ENCODE data around the gene SDHA. TPM values are rescaled to one million over a fixed set of nuclear protein-coding genes. Genes with fewer than 3 reads are reported as not detected.
"Not testable (repeated sequence)": the region's sequence is repeated elsewhere in the genome, so short reads cannot be mapped to it uniquely, and the experiment has no call there.

The SDHA gene
- total and polyA plus RNA-seq, 2 donors from 2014 or later = 135 to 256 TPM

DNA sequence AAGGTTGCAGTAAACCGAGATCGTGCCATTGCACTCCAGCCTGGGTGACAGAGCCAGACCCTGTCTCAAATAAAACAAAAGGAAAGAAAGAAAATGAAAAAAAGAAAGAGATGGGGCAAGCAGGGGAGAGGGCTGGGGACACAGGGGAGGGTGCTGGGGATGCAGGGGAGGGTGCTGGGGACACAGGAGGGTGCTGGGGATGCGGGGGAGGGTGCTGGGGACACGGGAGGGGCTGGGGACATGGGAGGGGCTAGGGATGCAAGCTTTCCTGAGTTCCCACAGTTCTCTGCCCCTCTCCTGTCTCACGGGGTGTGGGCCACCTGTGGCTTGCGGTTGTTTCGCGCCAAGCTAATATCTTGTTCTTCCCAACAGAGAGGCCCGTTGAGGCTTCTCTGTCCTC lies 60.5 kb downstream of the SDHA start:
- no peaks in the 10 kb centered on the region for H3K9me3 ChIP-seq (ENCODE audit: control insufficient read depth in 2 of 3, insufficient read depth in 1 of 3, low read length in 3 of 3)
- DNase-seq (no peak), FAIRE-seq (no peak)
- no peak overlapping the region for H3K27ac ChIP-seq (ENCODE audit: low read depth in 2 of 2, low read length in 2 of 2)
- intact Hi-C loops (cut with DNase I) = no loop called here
- no peak for TF ChIP-seq CTCF (IDR thresholded peaks at IDR 0.05; ENCODE audit: borderline replicate concordance, extremely low read depth, insufficient read depth)
- no peak overlapping the region for H3K4me3 ChIP-seq (ENCODE audit: low read length in 3 of 3)
- H3K4me1 ChIP-seq (ENCODE audit: control insufficient read depth in 2 of 3, insufficient read depth in 2 of 3, low read depth in 1 of 3, low read length in 3 of 3) = no peaks in the 10 kb centered on the region
- H3K9ac ChIP-seq (ENCODE audit: low read length in 3 of 3) = no peak overlapping the region
- H3K27me3 ChIP-seq (ENCODE audit: control insufficient read depth, insufficient read depth, low read length) = no peaks in the 10 kb centered on the region
- H3K36me3 ChIP-seq (ENCODE audit: control insufficient read depth in 2 of 3, insufficient read depth in 3 of 3, low read length in 3 of 3) = no peaks in the 10 kb centered on the region

DNA sequence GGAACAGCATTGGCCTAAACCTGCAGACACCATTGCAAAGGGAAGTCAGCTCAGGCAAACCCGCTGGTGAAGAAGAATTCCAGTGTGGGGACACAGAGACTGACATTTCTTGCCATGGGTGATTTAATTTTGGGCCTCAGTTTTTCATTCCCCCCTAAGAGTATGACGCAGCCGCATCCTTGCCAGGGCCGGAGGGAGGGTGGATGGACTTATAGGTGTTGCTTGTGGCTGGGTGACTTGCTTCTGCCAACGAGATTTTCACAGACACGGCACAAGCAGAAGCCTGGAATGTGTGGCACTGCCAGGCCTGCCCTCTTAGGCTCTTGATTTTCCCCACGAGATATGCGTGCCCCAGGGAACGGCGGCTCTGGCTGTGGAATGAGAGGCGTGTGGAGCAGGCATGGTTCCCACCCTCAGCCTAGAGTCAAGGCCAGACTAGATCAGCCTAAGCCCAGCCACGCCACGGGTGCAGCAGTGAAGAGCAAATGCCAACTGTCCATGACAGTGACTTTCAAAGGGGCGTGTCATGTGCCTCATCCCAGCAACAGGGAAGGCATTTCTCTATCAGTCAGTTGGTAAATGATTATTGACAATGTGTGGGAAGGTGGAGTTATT lies 61.0 kb downstream of the SDHA start:
- H3K4me3 ChIP-seq (ENCODE audit: low read length in 3 of 3); H3K27ac ChIP-seq (ENCODE audit: low read depth in 2 of 2, low read length in 2 of 2); H3K9ac ChIP-seq (ENCODE audit: low read length in 3 of 3); H3K9me3 ChIP-seq (ENCODE audit: control insufficient read depth in 2 of 3, insufficient read depth in 1 of 3, low read length in 3 of 3); intact Hi-C loops (cut with DNase I); H3K27me3 ChIP-seq (ENCODE audit: control insufficient read depth, insufficient read depth, low read length); FAIRE-seq; H3K36me3 ChIP-seq (ENCODE audit: control insufficient read depth in 2 of 3, insufficient read depth in 3 of 3, low read length in 3 of 3); H3K4me1 ChIP-seq (ENCODE audit: control insufficient read depth in 2 of 3, insufficient read depth in 2 of 3, low read depth in 1 of 3, low read length in 3 of 3); DNase-seq: not testable (repeated sequence)

- H3K27ac ChIP-seq (ENCODE audit: low read depth in 2 of 2, low read length in 2 of 2) = no peak overlapping the region
- no peaks in the 10 kb centered on the region for H3K4me1 ChIP-seq (ENCODE audit: control insufficient read depth in 2 of 3, insufficient read depth in 2 of 3, low read depth in 1 of 3, low read length in 3 of 3)
- intact Hi-C loops (cut with DNase I) = no loop called here
- no peak overlapping the region for H3K4me3 ChIP-seq (ENCODE audit: low read length in 3 of 3)
- H3K27me3 ChIP-seq (ENCODE audit: control insufficient read depth, insufficient read depth, low read length) = no peaks in the 10 kb centered on the region
- FAIRE-seq = no peak
- DNase-seq = peak in 1 of 5 donors; percentile 7
- TF ChIP-seq CTCF (IDR thresholded peaks at IDR 0.05; ENCODE audit: borderline replicate concordance, extremely low read depth, insufficient read depth) = no peak
- no peaks in the 10 kb centered on the region for H3K9me3 ChIP-seq (ENCODE audit: control insufficient read depth in 2 of 3, insufficient read depth in 1 of 3, low read length in 3 of 3)
- no peak overlapping the region for H3K9ac ChIP-seq (ENCODE audit: low read length in 3 of 3)
- peaks cover 0 to 3% (median 0%) of the 10 kb centered on the region in 3 donors for H3K36me3 ChIP-seq (ENCODE audit: control insufficient read depth in 2 of 3, insufficient read depth in 3 of 3, low read length in 3 of 3)
Observed at GRCh38 chr5:285991-286557, 68.0 kb downstream of the SDHA start.

- DNase-seq; FAIRE-seq; H3K27ac ChIP-seq (ENCODE audit: low read depth in 2 of 2, low read length in 2 of 2); H3K9me3 ChIP-seq (ENCODE audit: control insufficient read depth in 2 of 3, insufficient read depth in 1 of 3, low read length in 3 of 3); H3K9ac ChIP-seq (ENCODE audit: low read length in 3 of 3); intact Hi-C loops (cut with DNase I); H3K36me3 ChIP-seq (ENCODE audit: control insufficient read depth in 2 of 3, insufficient read depth in 3 of 3, low read length in 3 of 3); H3K4me1 ChIP-seq (ENCODE audit: control insufficient read depth in 2 of 3, insufficient read depth in 2 of 3, low read depth in 1 of 3, low read length in 3 of 3); H3K27me3 ChIP-seq (ENCODE audit: control insufficient read depth, insufficient read depth, low read length); H3K4me3 ChIP-seq (ENCODE audit: low read length in 3 of 3): not testable (repeated sequence)
Observed at GRCh38 chr5:290200-290599, 72.1 kb downstream of the SDHA start.

- FAIRE-seq; H3K9ac ChIP-seq (ENCODE audit: low read length in 3 of 3); DNase-seq; H3K4me1 ChIP-seq (ENCODE audit: control insufficient read depth in 2 of 3, insufficient read depth in 2 of 3, low read depth in 1 of 3, low read length in 3 of 3); H3K4me3 ChIP-seq (ENCODE audit: low read length in 3 of 3); H3K9me3 ChIP-seq (ENCODE audit: control insufficient read depth in 2 of 3, insufficient read depth in 1 of 3, low read length in 3 of 3); intact Hi-C loops (cut with DNase I); H3K27ac ChIP-seq (ENCODE audit: low read depth in 2 of 2, low read length in 2 of 2); H3K36me3 ChIP-seq (ENCODE audit: control insufficient read depth in 2 of 3, insufficient read depth in 3 of 3, low read length in 3 of 3); H3K27me3 ChIP-seq (ENCODE audit: control insufficient read depth, insufficient read depth, low read length): not testable (repeated sequence)
Observed at GRCh38 chr5:291345-291744, 73.2 kb downstream of the SDHA start.

DNA sequence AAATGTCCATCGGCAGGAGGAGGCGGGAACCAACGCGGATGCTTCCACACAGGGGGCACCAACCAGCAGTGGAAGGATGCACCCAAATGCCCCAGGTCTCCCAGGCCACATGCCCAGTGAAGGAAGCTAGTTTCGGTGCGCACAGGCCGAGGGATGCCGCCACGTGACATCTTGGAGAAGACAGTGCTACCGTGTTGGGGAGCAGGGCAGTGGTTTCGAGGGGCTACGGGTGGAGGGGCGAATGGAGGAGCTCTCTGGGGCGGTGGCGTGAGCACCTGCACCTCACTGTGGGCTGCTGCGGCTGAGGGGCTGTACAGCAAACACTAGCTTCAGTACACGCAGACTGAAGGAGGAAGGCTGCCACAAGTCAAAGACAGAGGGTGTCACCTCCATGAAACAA lies 76.7 kb downstream of the SDHA start:
- H3K36me3 ChIP-seq (ENCODE audit: control insufficient read depth in 2 of 3, insufficient read depth in 3 of 3, low read length in 3 of 3); H3K9ac ChIP-seq (ENCODE audit: low read length in 3 of 3); H3K4me3 ChIP-seq (ENCODE audit: low read length in 3 of 3); H3K4me1 ChIP-seq (ENCODE audit: control insufficient read depth in 2 of 3, insufficient read depth in 2 of 3, low read depth in 1 of 3, low read length in 3 of 3); H3K27me3 ChIP-seq (ENCODE audit: control insufficient read depth, insufficient read depth, low read length); FAIRE-seq; H3K9me3 ChIP-seq (ENCODE audit: control insufficient read depth in 2 of 3, insufficient read depth in 1 of 3, low read length in 3 of 3); intact Hi-C loops (cut with DNase I); H3K27ac ChIP-seq (ENCODE audit: low read depth in 2 of 2, low read length in 2 of 2): not testable (repeated sequence)
- DNase-seq = peak in 2 of 5 donors; percentile 1 to 8

GRCh38 chr5:296207-296606 lies 78.1 kb downstream of the SDHA start:
- H3K4me3 ChIP-seq (ENCODE audit: low read length in 3 of 3); H3K36me3 ChIP-seq (ENCODE audit: control insufficient read depth in 2 of 3, insufficient read depth in 3 of 3, low read length in 3 of 3); intact Hi-C loops (cut with DNase I); H3K27ac ChIP-seq (ENCODE audit: low read depth in 2 of 2, low read length in 2 of 2); H3K27me3 ChIP-seq (ENCODE audit: control insufficient read depth, insufficient read depth, low read length); H3K9ac ChIP-seq (ENCODE audit: low read length in 3 of 3); H3K4me1 ChIP-seq (ENCODE audit: control insufficient read depth in 2 of 3, insufficient read depth in 2 of 3, low read depth in 1 of 3, low read length in 3 of 3); FAIRE-seq; H3K9me3 ChIP-seq (ENCODE audit: control insufficient read depth in 2 of 3, insufficient read depth in 1 of 3, low read length in 3 of 3): not testable (repeated sequence)
- DNase-seq = peak in 1 of 5 donors; percentile 24
